Activated CD4-positive, alpha-beta T cell treated with anti-CD3 and anti-CD28 coated beads, Interleukin-2, amount 50 U/mL, for 24 hours (primary cell): Measurements from ENCODE around the gene BCL7A.

Source experiments
- DNase-seq, 2 donors: peaks; one replicate each; pipeline ENCODE4 v3.0.0-alpha.2; 2020; ENCODE audit warnings: low read depth in 1 of 2, low spot score in 1 of 2

BCL7A gene

DNA sequence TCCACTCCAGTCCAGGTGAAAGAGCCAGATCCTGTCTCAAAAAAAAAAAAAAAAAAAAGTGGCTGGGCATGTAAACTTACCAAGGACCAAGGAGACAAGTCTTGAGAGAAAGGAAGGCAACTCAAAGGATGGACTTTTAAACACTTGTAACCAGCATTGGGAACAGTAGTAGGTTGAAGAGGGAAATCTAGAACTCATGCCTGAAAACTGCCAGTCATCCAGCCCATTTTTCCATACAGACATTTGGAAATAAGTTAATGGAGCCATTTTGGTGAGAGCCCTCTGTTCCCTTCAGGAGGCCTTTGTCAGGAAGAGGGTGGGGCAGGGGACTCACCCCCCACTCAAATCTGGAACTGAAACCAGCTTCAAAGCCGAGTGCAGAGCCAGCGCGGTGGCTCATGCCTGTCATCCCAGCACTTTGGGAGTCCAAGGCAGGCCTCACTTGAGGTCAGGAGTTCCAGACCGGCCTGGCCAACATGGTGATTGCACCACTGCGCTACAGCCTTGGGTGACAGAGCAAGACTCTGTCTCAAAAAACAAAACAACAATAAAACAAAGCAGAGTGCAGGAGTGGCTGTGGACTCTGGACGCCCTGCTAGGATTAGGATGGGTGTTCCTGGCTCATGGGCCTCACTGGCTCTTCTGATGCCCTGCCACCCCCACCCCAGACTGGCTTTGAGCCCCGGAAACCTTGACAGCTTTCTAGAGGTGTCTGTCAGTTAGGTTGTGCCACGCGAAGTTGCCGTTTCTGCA lies 55.2 kb downstream of the BCL7A start:
- DNase-seq = no peak

DNA sequence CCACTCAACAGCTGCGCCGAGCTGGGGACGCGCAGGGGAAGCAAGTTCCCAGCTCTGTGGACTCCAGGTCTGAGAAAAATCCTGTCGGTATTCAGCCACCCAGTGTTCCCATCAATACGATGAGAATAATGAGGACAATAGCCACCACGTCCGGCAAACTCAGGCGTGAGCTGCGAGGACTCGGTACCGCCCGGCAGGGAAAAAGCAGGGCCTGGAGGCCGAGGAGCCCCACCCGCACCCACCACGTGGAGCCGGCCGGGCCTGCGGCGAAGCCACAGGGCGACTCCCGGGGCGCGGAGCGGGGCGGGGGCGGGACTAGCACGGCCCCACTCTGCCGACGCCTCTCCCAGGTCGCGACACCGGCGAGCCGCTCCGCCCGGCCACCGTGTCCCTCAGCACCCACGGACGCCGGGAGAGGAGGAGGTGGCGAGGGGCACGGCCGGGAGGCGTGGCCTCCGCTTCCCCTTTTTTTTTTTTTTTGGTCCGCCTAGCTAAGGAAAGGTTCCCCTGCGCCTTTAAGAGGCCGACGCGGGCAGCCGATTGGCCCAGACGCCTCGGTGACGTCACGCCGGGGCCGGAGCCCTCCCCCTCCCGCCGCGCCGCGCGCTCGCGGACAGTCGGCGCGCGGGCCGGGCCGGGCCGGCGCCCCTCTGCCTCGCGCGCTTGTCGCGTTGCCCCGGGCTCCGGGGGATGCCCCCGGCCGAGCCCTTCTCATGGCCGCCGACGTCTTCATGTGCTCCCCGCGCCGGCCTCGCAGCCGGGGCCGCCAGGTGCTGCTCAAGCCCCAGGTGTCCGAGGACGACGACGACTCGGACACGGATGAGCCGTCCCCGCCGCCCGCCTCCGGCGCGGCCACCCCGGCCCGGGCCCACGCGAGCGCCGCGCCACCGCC lies 56.7 kb downstream of the BCL7A start, which contains the start of gene MLXIP:
MLXIP (plus strand) TSS at position 616 of the 892 bp plus-strand sequence; CDS start at position 714, 98 bp downstream.
- peak; percentile 73 to 82 for DNase-seq

DNA sequence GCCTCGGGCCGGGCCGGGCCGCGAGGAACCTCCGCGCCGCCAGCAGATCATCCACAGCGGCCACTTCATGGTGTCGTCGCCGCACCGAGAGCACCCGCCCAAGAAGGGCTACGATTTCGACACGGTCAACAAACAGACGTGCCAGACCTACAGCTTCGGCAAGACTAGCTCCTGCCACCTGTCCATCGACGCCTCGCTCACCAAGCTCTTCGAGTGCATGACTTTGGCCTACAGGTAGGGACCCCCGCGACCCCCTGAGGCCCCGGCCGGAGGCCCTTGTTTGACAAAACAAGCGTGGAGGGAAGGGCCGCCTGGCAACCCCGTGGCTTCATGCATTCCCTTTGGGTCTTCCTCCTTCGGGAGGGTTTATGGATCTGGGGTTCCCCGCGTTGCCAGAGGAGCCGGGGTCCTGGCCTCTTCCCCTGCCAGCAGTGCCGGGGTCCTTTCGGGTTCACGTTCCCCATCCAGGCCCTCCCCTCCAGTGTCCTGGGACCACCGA lies 57.4 kb downstream of the BCL7A start:
- DNase-seq = no peak

DNA sequence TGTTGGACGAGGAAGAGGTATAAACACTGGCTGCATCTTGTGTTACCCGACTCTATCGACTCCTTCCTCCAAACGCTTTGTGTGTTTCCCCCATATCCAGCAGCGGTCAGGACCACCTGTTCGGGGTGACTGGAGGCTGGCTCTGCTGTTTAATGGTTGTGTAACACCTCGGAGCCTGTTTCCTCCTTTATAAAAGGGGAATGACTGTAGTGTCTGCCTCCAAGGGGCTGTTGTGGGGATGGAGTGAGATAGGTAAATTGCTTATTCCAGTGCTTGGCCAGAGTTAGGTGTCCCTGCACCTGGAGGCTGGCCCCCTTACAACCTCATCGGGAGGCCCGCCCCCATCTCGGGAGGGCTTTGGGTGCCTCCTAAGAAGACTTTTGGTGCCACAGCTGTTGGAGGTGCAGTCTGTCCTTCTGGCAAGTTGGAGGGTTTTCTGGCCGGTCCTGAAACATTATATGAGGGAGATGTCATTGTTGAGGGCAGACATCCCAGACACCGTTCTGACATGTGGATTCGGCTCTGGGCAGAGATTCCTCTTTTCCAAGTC lies 57.9 kb downstream of the BCL7A start:
- no peak for DNase-seq

DNA sequence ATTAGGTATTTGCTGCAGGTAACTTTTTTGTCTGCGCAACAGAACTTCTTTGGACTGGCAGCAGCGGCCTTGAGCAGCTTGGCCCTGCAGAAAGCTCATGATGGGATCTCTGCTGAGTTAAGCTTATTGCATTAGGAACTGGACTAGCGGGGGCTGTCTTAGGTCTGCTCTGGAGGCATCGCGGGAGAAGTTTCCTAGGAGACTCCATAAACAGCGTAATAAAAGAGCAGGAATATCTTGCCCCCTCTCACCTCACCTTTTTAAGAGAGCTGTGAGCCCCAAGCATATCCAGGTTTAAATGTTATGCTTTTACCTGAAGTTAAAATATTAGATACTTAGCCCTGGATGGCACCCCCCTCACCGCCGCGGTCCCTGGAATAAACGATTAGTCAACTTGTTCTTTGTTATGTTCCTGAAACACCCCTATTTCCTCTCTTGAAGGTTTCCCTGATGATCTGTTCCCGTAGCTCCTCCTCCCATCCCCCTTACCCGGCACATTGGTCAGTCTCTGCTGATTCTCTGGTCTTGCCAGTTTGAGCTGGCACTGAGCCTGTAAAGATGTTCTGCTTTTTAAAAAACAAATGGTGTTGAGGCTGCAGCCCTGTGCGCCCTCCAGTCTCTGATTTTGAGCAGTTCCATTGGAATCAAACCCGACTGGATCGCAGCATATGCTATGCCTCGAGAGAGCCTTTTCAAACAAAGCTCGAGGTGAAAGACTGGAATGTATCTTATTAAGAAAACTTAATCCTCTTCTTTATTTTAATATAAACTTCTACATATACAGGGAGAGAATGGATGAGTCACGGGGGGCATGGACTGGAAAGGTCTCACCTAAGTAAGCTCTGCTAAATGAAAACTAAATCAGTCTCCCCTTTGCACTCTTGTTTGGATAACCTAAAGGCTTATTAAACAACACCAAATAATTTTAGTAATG lies 58.7 kb downstream of the BCL7A start:
- no peak for DNase-seq

DNA sequence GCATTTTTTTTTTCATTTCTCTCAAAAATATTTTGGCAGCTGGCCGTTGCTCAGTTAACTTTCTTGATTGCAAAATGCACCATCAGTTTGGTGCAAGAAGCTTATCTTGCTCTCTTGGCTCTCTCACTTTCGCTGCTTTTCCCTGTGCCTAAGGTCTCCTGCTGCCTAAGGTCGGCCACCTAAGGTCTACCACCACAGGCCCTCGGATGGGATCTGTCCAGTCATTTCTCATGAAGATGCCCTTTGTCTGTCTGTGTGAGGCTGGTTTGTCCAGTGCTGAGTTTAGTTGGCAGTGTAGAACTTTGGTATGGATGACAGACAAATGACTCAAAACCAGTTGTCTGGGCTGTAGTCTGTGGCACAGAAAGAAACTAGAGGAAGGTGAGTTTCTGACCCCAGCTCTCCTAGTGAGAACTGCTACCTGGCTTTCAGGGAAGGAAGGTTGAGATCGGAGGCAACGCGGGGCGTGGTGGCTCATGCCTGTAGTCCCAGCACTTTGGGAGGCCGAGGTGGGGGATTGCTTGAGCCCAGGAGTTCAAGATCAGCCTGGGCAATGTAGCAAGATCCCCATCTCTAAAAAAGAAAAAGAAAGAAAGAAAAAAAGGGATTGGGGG lies 59.5 kb downstream of the BCL7A start:
- DNase-seq = no peak

DNA sequence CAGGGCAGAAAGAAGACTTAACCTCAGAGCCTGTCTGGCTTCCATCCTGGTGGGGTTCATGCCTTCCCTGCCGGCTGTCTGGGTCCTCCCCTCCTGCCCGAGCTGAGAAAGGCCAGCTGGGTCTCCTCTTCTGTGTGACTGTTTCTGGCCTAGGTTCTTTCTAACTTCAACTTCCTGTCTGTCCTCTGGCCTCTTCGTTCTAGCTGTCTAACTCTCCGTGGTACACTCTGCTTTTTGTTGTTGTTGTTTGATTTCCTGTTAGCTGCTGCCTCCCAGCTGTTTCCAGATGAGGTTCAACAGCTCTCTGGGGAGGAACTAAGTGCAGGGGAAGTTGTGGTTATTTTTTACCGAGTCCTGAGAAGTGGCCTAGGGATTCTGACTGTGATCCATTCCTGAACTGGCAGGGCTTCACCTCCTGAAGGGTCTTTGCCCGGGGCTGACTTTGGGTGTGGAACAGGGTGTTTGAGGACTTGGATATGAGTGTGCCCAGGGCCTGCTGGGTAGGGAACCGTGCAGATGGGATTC lies 60.1 kb downstream of the BCL7A start:
- DNase-seq = no peak

DNA sequence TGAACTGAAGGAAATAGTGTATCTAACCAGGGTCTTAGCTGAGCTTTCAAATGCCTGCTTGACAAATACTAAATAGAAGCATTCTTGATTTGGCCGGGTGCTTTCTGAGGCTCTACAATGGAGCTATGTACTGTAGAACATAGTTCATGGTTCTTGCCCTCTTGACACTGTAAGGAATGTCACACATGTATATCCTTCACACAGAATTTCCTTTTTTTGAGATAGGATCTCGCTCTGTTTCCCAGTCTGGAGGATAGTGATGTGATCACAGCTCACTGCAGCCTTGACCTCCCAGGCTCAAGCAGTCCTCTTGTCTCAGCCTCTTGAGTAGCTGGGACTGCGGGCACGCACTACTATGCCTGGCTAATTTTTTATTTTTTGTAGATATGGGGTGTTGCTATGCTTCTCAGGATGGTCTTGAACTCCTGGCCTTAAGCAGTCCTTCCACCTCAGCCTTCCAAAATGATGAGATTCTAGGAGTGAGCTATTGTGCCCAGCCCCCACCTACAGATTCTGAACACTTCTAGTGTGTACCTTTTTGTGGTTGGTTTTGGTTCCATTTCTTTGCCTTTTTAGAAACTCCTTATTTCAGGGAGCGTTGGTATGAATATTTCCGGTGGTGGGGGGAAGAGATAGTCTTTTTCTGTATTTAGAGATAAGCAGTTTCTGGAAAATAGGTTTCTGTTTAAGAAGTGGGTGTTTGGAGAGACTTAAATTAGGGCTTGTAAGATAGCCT lies 61.1 kb downstream of the BCL7A start:
- no peak for DNase-seq

DNA sequence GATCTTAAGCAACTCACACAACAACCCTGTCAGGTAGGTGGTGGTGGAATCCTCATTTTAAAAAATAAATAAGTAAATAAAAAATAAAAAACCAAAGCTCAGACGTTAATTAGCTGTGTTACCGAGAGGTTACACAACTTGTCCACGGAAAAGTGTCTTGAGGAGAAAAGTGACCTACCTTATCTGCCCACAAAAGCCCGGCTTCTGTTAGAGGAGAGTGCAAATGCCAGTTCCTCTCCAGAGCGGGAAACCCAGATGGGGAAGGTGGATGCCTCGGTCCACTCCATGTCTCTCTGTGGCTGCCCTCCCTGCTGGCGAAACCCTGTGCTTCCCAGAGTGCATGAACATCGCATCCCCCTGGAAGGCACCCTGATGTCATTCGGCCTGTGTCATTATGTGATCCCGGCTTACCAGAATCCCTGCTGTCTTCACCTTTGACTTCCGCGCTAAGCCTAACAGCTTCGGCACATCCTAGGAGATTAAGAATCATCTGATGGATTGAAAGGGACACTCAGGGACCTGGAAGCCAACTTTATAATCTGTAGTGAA lies 63.2 kb downstream of the BCL7A start:
- no peak for DNase-seq

DNA sequence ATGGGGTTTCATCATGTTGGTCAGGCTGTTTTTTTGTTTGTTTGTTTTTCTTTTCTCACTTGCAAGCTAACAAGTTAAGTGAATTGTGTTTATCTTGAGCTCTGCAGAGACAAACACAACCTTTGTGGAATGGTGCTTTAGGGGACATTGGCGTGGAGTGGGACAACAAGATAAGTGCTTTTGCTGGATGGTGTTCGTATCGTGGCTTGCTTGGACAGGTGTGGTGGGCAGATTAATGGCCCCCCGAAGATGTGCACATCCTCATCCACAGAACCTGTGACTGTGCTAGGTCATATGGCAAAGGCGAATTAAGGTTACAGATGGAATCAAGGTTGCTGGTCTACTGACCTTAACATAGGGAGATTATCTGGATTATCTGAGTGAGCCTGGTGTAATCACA lies 63.9 kb downstream of the BCL7A start:
- DNase-seq = no peak

DNA sequence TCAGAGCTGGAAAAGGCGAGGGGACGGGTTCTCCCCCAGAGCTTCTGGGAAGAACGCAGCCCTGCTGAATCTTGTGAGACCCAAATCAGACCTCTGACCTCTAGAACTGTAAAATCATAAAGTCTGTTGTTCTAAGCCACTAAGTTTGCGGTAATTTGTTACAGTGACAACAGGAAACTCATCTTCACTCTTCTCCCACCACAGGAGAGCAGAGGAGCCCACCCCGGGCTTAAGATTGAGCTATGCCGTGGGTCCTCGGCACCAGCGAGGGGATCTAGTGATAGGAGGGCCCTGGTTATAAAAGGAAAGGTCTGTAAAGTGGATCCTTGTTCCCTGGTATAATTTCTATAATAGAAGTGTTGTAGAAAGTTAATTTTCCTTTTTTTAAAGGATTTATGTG lies 64.4 kb downstream of the BCL7A start:
- no peak for DNase-seq

DNA sequence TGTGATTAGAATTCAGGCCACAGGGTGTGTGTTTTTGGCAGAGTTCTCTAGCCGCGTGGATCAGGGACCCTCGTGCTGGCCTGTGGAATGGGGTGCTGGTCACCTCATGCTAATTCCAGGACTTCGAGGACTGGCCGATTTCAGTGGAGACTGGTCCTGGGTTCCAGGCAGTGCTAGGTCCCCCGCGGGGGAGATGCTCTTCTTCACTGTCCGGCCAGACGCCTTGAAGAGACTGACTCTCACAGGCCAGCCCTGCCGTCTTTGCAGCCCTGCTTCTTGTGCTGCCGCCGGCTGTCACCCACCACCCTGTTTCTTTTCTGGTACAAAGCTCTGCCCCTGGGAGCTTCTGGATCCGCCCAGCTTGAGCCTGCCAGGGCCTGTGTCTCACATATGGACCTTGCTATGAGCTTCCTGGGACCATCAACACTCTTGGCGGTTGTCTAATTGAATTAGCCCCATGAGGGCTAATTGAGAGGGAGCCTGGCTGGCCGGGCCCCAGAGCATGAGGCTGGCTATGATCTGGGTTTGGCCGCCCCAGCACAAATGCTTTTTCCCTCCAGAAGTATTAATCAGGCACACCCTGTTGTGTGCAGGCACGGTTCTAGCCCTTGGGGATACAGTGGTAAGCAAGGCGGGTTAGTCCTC lies 65.1 kb downstream of the BCL7A start:
- no peak for DNase-seq

DNA sequence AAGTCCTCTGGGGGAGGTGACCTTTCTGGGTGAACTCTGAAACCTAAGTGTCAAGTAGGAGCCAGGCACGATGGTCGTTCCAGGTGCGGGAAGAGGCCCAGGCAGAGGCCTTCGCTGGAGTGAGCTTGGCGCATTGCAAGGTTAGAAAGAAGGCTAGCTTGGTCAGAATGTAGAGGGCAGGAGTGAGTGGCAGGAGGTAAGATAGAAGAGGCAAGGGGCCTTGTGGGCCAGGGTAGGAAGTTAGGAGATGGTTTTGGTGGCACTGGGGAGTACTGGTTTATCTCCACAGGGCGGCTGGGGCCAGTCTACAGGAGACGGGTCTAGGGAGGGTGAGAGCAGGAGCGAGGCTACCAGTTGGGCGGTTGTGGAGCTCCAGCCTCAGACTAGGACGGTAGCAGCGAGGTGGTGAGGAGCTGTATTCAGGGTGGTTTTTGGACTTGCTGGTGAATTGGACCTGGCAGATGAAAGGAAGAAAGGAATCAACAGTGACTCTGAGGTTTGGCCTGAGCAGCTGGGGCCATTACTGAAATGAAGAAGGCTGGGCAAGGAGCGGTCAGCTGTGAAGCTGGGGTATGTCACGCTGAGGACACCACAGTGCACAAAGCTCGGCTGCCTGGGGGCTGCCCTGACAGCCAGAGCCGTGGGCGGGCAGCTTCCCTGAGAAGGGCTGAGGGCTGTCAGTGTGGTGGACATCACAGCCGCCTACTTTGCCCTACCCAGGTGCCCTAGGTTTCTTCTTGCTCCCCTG lies 65.9 kb downstream of the BCL7A start:
- DNase-seq = no peak

DNA sequence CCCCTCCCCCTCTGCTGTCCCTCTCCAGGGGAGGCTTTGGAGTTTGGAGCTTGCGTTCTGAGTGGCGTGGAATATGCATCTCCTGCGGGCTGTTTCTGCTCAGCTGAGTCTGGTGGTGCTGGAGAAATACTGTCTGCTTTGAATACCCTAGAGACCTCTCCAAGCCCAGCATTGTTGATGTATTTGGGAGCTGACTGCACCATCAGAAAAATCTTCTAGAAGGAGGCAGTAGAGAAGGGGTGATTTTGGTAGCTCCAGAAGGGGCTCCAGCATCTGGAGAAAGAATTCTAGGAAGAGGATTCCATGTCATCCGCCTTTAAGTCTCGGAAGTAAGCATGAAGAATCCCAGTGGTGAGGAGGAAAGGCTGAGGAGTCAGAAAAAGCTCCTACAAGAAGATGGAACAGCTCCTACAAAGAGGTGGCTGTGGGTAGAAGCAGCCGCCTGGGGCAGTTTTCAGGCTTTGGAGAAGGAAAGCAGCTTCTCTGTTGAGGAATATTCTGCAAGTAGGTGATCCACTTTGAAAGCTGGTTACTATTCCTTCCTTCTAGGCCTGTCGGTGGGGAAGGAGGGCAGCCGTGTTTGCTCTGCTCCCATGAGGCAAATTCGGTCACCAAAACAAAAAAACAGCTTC lies 66.6 kb downstream of the BCL7A start:
- DNase-seq = no peak

DNA sequence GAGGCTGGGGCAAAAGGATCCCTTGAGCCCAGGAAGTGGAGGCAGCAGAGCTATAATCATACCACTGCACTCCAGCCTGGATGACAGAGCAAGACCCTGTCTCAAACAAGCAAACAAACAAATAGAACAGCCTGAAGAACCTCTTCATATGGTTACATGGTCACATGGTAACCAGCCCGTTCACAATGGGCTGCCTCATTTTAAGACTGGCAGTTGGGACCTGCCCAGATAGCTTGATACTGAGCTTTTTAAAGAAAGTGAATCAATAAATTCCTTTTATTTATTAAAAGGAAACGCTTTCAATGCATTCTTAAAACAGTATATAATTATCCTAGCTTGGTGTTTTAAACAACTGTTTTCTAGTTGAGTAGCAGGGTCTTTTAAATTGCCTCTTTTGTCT lies 67.4 kb downstream of the BCL7A start:
- no peak for DNase-seq

DNA sequence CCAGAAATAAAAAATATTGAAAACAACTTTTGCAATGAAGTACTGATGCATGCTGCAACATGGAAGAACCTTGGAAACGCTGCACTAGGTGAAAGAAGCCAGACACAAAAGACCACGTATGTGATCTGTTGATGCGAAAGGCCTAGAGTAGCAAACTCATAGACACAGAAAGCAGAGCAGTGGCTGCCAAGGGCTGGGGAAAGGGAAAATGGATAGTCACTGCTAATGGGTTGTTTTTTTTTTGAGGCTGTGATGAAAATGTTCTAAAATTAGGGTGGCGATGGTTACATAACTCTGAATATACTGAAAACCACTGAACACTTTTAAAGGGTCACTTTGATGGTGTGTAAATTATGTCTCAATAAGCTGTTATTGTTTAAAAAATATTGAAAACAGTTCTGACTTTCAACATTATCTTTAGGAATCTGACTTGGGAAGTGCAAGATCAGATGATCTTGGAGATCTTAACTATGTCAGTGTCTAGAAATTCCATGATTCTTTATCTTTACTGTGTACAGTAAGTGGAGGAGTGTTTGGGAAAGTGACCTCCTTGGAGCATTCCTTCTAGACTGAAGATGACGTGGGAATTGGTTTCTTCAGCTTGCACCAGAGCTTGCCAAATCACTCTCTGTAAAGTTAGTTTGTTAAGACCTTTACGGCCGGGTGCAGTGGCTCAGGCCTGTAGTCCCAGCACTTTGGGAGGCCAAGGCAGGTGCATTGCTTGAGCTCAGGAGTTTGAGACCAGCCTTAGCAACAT lies 69.3 kb downstream of the BCL7A start:
- DNase-seq = no peak
